Bronchial epithelial cell (primary cell): Measurements from ENCODE around the gene AQP10. TPM values are rescaled to one million over a fixed set of nuclear protein-coding genes. Genes with fewer than 3 reads are reported as not detected.
"Not testable (repeated sequence)": the region's sequence is repeated elsewhere in the genome, so short reads cannot be mapped to it uniquely, and the experiment has no call there.

Source experiments
- DNase-seq: peaks from one replicate; pipeline ENCODE4 v3.0.0-alpha.2; 2010; ENCODE audit warnings: low read depth
- FAIRE-seq: peaks from 2 replicates; lab custom pipeline; 2011; peaks lifted over from hg19 to GRCh38; lab: Jason Lieb, UNC
- H3K27me3 ChIP-seq: 2 replicates; pipeline ENCODE4 v1.5.1; 2011; ENCODE audit warnings: low read length; ENCODE audit not compliant: control insufficient read depth, insufficient read depth
- H3K36me3 ChIP-seq: 2 replicates; pipeline ENCODE4 v1.5.1; 2011; ENCODE audit warnings: low read length; ENCODE audit not compliant: control insufficient read depth, insufficient read depth
- H3K4me3 ChIP-seq: 2 replicates; pipeline ENCODE4 v1.5.1; 2011; ENCODE audit warnings: mild to moderate bottlenecking, low read depth, low read length, control low read depth
- total RNA-seq: library from RNA; depleted of rRNA; stranded (reverse); fragments of >200 nt; gene quantifications from 2 replicates; pipeline ENCODE4 v1.2.1, GENCODE V29; 2014
- TF ChIP-seq, protein P1 (sequence below): IDR thresholded peaks from 2 replicates; pipeline ENCODE4 v1.5.1; 2011; ENCODE audit warnings: mild to moderate bottlenecking, moderate library complexity, low read length, control low read depth, inconsistent platforms; ENCODE audit not compliant: insufficient read depth, severe bottlenecking

AQP10 gene
- total RNA-seq, 1 donor from 2014 or later = not detected

DNA sequence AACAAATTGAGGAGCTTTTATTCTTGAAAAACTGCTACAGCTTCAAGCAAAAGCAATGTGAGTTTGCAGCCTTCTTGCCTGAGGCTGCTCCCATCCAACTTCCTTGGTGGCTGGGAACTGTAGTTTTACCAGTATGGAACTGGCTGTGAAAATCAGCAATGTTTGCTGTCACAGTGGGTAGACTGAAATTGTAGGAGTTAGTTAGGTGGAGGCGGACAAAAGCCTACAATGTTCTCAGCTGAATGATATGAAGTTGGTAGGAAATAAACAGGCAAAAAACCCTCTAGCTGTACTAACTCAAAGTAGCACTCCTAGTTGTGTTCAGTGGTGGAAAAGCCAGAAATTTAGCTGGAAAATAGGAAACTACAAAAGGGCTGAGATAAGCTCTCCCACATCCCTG is 30.0 kb upstream of the AQP10 start:
- no peaks in the 10 kb centered on the region for H3K36me3 ChIP-seq
- TF ChIP-seq, protein P1, sequence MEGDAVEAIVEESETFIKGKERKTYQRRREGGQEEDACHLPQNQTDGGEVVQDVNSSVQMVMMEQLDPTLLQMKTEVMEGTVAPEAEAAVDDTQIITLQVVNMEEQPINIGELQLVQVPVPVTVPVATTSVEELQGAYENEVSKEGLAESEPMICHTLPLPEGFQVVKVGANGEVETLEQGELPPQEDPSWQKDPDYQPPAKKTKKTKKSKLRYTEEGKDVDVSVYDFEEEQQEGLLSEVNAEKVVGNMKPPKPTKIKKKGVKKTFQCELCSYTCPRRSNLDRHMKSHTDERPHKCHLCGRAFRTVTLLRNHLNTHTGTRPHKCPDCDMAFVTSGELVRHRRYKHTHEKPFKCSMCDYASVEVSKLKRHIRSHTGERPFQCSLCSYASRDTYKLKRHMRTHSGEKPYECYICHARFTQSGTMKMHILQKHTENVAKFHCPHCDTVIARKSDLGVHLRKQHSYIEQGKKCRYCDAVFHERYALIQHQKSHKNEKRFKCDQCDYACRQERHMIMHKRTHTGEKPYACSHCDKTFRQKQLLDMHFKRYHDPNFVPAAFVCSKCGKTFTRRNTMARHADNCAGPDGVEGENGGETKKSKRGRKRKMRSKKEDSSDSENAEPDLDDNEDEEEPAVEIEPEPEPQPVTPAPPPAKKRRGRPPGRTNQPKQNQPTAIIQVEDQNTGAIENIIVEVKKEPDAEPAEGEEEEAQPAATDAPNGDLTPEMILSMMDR = no peak
- H3K27me3 ChIP-seq = peaks cover 1% of the 10 kb centered on the region
- no peak overlapping the region for H3K4me3 ChIP-seq
- no peak for DNase-seq
- FAIRE-seq = no peak

GRCh38 chr1:154295408-154296235 is 25.3 kb upstream of the AQP10 start:
- Histone ChIP-seq H3K4me3 (no peak overlapping the region), H3K36me3 (no peaks in the 10 kb centered on the region), H3K27me3 (peaks cover 1% of the 10 kb centered on the region)
- TF ChIP-seq, protein P1 = no peak
- DNase-seq = no peak
- no peak for FAIRE-seq

DNA sequence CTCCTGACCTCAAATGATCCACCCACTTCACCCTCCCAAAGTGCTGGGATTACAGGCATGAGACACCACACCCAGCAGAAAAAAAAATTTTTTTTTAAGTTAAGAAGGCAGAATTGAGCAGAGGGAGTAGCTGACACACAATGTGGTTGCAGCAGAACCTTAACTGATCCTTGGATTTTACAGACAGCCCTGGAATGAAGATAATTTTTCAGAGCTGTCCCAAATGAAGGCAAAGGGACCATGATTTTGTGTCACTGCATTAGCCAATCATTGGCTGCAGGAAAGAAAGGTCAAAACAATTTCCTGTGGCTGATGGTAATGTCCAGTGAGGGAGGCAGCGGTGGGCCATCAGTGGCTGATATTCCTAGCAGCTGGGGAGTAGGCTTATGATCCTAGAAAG is 19.3 kb upstream of the AQP10 start:
- TF ChIP-seq, protein P1 = no peak
- Histone ChIP-seq H3K27me3 (no peaks in the 10 kb centered on the region), H3K36me3 (no peaks in the 10 kb centered on the region), H3K4me3 (no peak overlapping the region)
- DNase-seq (no peak), FAIRE-seq (no peak)

DNA sequence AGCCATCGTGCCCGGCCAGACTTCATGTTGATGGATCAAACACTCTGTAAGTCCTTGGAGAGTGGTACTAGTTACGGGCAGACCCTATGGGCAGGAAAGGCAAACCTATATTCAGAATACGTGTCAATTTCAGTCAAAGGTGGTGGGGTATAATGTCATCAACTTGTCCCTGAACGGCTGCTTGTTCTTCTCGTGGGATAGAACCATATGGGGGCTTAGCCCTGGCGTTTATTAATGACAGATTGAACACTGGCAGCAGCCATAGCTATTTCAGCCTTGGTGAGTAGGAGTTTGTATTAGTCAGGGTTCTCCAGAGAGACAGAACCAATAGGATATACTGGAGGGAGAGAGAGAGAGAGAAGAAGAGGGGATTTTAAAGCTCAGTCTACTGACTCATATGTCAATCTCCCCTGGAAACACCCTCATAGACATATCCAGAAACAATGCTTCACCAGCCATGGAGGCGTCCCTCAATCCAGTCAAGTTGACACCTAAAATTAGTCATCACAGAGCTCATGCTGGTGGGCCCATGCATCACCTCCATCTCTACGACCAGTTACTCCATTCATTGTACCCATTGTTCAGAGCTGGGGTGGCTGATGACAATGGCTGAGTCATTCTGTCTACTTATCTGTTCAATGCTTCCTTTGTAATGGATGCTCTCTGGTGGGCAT is 16.1 kb upstream of the AQP10 start:
- no peaks in the 10 kb centered on the region for H3K27me3 ChIP-seq
- no peaks in the 10 kb centered on the region for H3K36me3 ChIP-seq
- TF ChIP-seq, protein P1 = no peak
- DNase-seq (peak; percentile 48), FAIRE-seq (no peak)
- H3K4me3 ChIP-seq = no peak overlapping the region

DNA sequence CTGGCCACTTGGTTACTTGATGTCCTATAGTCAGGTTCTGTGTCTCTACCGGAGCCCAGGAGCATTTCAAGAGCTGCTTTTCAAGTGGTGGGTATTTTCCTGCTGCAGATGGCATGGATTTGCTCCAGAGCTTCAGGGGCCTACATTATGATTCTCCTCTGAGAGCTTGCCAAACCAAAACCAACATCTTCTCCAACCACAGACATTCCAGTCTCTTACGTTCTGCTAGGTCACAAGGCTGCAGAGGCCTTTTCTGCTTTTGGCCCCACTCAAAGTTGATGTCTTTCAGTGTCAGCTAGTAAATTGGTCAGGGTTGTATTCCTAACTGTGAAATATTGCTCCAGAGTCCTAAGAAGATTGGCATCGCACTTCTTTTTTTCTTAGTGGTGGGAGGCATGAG is 14.7 kb upstream of the AQP10 start:
- Histone ChIP-seq H3K36me3 (no peaks in the 10 kb centered on the region), H3K27me3 (no peaks in the 10 kb centered on the region), H3K4me3 (no peak overlapping the region)
- TF ChIP-seq, protein P1 = no peak
- no peak for FAIRE-seq
- DNase-seq = no peak

DNA sequence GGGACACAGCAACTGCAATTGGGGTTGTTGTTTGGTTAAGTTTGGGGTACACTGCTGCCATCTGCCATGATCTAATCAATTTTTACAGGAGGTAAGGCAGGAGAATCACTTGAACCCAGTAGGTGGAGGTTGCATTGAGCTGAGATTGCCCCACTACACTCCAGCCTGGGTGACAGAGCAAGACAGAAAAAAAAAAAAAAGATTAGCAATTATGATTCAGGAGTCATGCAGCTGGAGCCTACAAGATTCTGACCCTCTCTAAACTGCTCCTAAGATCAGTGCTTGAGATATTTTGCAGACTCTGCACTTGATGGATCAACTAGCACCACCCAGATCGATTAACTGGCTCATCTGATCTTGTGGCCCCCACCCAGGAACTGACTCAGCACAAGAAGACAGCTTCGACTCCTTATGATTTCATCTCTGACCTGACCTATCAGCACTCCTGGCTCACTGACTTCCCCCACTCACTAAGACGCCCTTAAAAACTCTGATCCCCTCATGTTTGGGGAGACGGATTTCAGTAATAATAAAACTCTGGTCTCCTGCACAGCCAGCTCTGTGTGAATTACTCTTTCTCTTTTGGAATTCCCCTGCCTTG is 13.1 kb upstream of the AQP10 start:
- DNase-seq = peak; percentile 17
- not testable (repeated sequence) for H3K36me3 ChIP-seq, H3K4me3 ChIP-seq, H3K27me3 ChIP-seq, FAIRE-seq

- not testable (repeated sequence) for H3K4me3 ChIP-seq, FAIRE-seq, H3K36me3 ChIP-seq, H3K27me3 ChIP-seq, DNase-seq
These were observed 11.8 kb upstream of the AQP10 start for GRCh38 chr1:154309136-154309535.

GRCh38 chr1:154312229-154313065 is 8.4 kb upstream of the AQP10 start:
- H3K36me3 ChIP-seq, DNase-seq, H3K4me3 ChIP-seq, H3K27me3 ChIP-seq: not testable (repeated sequence)
- peak; percentile 93 for FAIRE-seq
